ENCODE measurements around the gene LGR4.

DNA sequence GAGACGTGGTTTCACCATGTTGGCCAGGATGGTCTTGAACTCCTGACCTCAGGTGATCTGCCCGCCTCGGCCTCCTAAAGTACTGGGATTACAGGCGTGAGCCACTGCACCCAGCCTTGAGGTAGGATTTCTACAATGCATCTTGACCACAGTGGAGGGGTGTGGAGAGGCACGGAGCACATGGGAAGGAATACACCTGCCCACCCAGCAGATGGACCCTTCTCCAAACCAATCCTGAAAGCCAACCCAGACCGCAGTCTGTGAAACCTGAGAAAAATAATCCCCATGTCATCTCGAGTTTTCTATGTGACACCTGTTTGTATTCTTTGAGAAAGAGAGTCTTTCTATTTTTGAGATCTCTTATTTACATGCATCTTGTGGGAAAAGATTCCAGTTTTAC is 32.5 kb downstream of the LGR4 start:
- TF ChIP-seq, protein P1, sequence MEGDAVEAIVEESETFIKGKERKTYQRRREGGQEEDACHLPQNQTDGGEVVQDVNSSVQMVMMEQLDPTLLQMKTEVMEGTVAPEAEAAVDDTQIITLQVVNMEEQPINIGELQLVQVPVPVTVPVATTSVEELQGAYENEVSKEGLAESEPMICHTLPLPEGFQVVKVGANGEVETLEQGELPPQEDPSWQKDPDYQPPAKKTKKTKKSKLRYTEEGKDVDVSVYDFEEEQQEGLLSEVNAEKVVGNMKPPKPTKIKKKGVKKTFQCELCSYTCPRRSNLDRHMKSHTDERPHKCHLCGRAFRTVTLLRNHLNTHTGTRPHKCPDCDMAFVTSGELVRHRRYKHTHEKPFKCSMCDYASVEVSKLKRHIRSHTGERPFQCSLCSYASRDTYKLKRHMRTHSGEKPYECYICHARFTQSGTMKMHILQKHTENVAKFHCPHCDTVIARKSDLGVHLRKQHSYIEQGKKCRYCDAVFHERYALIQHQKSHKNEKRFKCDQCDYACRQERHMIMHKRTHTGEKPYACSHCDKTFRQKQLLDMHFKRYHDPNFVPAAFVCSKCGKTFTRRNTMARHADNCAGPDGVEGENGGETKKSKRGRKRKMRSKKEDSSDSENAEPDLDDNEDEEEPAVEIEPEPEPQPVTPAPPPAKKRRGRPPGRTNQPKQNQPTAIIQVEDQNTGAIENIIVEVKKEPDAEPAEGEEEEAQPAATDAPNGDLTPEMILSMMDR (IDR thresholded peaks at IDR 0.05), result no peak
- no peak for TF ChIP-seq POLR2A (IDR thresholded peaks at IDR 0.05)

All from uterus (tissue), 2 donors.